ENCODE data around the gene SPIRE1.

SPIRE1 gene

DNA sequence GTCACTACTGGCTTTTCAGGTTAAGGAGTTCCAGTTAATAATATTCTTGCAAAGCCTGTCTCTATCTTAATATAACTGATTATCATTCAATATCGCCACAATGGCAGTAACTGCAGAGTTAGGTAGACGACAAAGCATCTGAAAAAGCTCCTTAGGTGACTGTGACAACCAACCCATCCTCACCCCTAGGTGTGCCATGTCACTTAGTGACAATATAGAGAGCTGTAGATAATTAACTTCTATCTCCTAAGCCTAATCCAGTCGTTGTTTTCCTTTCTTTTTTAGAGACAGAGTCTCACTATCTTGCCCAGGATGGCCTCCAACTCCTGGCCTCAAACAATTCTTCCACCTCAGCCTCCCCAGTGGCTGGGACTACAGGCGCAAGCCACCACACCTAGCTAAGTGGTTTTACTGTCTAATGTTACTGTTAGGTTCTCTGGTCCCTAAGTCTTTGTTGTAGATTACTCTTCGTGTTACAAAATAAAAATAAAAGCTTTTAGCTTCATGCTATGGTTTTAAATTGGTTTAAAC lies 65.2 kb downstream of the SPIRE1 start (continued):
- TF ChIP-seq ZNF565 (CRISPR knock-in tag; conservative IDR thresholded peaks at IDR 0.05; ENCODE audit: low read depth) = no peak
- no peak for TF ChIP-seq CREB5 (CRISPR knock-in tag; IDR thresholded peaks at IDR 0.05; ENCODE audit: low read depth)

GRCh38 chr18:12589448-12589847 lies 68.5 kb downstream of the SPIRE1 start:
- no peak for TF ChIP-seq GLIS3 (CRISPR knock-in tag; IDR thresholded peaks at IDR 0.05)
- TF ChIP-seq, protein P1, sequence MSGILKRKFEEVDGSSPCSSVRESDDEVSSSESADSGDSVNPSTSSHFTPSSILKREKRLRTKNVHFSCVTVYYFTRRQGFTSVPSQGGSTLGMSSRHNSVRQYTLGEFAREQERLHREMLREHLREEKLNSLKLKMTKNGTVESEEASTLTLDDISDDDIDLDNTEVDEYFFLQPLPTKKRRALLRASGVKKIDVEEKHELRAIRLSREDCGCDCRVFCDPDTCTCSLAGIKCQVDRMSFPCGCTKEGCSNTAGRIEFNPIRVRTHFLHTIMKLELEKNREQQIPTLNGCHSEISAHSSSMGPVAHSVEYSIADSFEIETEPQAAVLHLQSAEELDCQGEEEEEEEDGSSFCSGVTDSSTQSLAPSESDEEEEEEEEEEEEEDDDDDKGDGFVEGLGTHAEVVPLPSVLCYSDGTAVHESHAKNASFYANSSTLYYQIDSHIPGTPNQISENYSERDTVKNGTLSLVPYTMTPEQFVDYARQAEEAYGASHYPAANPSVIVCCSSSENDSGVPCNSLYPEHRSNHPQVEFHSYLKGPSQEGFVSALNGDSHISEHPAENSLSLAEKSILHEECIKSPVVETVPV (CRISPR knock-in tag; IDR thresholded peaks at IDR 0.05) = no peak
- TF ChIP-seq ESRRG (CRISPR knock-in tag; IDR thresholded peaks at IDR 0.05) = no peak
- no peak for TF ChIP-seq ZNF8 (CRISPR knock-in tag; IDR thresholded peaks at IDR 0.05)
- TF ChIP-seq, protein P2, sequence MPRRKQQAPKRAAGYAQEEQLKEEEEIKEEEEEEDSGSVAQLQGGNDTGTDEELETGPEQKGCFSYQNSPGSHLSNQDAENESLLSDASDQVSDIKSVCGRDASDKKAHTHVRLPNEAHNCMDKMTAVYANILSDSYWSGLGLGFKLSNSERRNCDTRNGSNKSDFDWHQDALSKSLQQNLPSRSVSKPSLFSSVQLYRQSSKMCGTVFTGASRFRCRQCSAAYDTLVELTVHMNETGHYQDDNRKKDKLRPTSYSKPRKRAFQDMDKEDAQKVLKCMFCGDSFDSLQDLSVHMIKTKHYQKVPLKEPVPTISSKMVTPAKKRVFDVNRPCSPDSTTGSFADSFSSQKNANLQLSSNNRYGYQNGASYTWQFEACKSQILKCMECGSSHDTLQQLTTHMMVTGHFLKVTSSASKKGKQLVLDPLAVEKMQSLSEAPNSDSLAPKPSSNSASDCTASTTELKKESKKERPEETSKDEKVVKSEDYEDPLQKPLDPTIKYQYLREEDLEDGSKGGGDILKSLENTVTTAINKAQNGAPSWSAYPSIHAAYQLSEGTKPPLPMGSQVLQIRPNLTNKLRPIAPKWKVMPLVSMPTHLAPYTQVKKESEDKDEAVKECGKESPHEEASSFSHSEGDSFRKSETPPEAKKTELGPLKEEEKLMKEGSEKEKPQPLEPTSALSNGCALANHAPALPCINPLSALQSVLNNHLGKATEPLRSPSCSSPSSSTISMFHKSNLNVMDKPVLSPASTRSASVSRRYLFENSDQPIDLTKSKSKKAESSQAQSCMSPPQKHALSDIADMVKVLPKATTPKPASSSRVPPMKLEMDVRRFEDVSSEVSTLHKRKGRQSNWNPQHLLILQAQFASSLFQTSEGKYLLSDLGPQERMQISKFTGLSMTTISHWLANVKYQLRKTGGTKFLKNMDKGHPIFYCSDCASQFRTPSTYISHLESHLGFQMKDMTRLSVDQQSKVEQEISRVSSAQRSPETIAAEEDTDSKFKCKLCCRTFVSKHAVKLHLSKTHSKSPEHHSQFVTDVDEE (CRISPR knock-in tag; IDR thresholded peaks at IDR 0.05) = no peak
- no peak for TF ChIP-seq ZNF565 (CRISPR knock-in tag; conservative IDR thresholded peaks at IDR 0.05; ENCODE audit: low read depth)
- TF ChIP-seq ARNTL (CRISPR knock-in tag; IDR thresholded peaks at IDR 0.05; ENCODE audit: borderline replicate concordance, low read depth) = no peak
- no peak for ATAC-seq

- no peak for ATAC-seq
- TF ChIP-seq SNAI2 (CRISPR knock-in tag; IDR thresholded peaks at IDR 0.05) (no peak), OSR1 (CRISPR knock-in tag; IDR thresholded peaks at IDR 0.05) (no peak), PPARA (CRISPR knock-in tag; IDR thresholded peaks at IDR 0.05; ENCODE audit: borderline replicate concordance) (no peak), RARB (CRISPR knock-in tag; IDR thresholded peaks at IDR 0.05) (no peak), ZNF565 (CRISPR knock-in tag; conservative IDR thresholded peaks at IDR 0.05; ENCODE audit: low read depth) (no peak), CREB5 (CRISPR knock-in tag; IDR thresholded peaks at IDR 0.05; ENCODE audit: low read depth) (no peak), ISL1 (CRISPR knock-in tag; IDR thresholded peaks at IDR 0.05) (no peak), GLIS3 (CRISPR knock-in tag; IDR thresholded peaks at IDR 0.05) (no peak), BACH2 (CRISPR knock-in tag; IDR thresholded peaks at IDR 0.05; ENCODE audit: borderline replicate concordance) (no peak), ARNTL (CRISPR knock-in tag; IDR thresholded peaks at IDR 0.05; ENCODE audit: borderline replicate concordance, low read depth) (no peak), ESRRG (CRISPR knock-in tag; IDR thresholded peaks at IDR 0.05) (no peak), ZNF8 (CRISPR knock-in tag; IDR thresholded peaks at IDR 0.05) (no peak), ZFP30 (CRISPR knock-in tag; IDR thresholded peaks at IDR 0.05) (no peak)
- TF ChIP-seq, protein P1 (CRISPR knock-in tag; IDR thresholded peaks at IDR 0.05) = no peak
- TF ChIP-seq, protein P3, sequence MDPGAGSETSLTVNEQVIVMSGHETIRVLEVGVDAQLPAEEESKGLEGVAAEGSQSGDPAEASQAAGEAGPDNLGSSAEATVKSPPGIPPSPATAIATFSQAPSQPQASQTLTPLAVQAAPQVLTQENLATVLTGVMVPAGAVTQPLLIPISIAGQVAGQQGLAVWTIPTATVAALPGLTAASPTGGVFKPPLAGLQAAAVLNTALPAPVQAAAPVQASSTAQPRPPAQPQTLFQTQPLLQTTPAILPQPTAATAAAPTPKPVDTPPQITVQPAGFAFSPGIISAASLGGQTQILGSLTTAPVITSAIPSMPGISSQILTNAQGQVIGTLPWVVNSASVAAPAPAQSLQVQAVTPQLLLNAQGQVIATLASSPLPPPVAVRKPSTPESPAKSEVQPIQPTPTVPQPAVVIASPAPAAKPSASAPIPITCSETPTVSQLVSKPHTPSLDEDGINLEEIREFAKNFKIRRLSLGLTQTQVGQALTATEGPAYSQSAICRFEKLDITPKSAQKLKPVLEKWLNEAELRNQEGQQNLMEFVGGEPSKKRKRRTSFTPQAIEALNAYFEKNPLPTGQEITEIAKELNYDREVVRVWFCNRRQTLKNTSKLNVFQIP (CRISPR knock-in tag; IDR thresholded peaks at IDR 0.05; ENCODE audit: borderline replicate concordance, low read depth) = no peak
- TF ChIP-seq, protein P2 (CRISPR knock-in tag; IDR thresholded peaks at IDR 0.05) = no peak
These were observed 71.0 kb downstream of the SPIRE1 start for GRCh38 chr18:12586956-12587355.
